IPS DF 6.9 (cell line): ENCODE results near the gene MARVELD3.

Source experiments
- DNase-seq: peaks from one replicate; pipeline ENCODE4 v3.0.0-alpha.2; 2013; ENCODE audit warnings: low read depth, low spot score
- H3K27ac ChIP-seq: one replicate; pipeline ENCODE4 v1.5.1; 2013; ENCODE audit warnings: low read length, control low read depth
- H3K27me3 ChIP-seq: 2 replicates; pipeline ENCODE4 v1.6.1; 2013; ENCODE audit warnings: mild to moderate bottlenecking, low read length; ENCODE audit not compliant: control insufficient read depth, insufficient read depth
- H3K36me3 ChIP-seq: 2 replicates; pipeline ENCODE4 v1.6.1; 2013; ENCODE audit warnings: low read length; ENCODE audit not compliant: control insufficient read depth, insufficient read depth
- H3K4me1 ChIP-seq: 2 replicates; pipeline ENCODE4 v1.6.1; 2013; ENCODE audit warnings: low read length; ENCODE audit not compliant: control insufficient read depth, insufficient read depth
- H3K4me3 ChIP-seq: 2 replicates; pipeline ENCODE4 v1.5.1; 2013; ENCODE audit warnings: mild to moderate bottlenecking, low read length
- H3K9me3 ChIP-seq: 2 replicates; pipeline ENCODE4 v1.6.1; 2013; ENCODE audit warnings: low read length, inconsistent platforms; ENCODE audit not compliant: control insufficient read depth, insufficient read depth
- WGBS: extraction: QIAGEN DNeasy Blood & Tissue Kit; methylation state at CpG from one replicate; pipeline ENCODE4 v1.1.7; 2013; ENCODE audit warnings: mixed read lengths, missing lambda C conversion rate; ENCODE audit not compliant: insufficient read length, insufficient coverage; 5-methylcytosine and 5-hydroxymethylcytosine counted together

Gene MARVELD3

DNA sequence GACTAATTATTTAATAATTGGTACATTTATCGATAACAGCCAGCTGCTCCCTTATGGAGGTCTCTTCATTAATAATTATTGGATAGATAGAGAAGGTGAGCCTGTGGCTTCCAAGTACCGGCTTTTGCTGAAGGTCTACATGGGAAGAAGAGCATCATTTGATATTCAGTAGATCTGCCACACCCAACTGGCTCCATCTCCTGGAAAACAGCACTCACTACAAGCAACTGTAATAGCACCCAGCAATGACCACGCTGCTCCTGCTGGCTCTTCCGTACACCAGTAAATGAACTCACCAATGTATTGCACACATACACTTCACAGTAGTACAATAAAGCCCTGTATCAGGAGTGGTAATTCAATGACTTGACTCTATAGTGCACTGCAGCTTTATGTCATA, 19.5 kb downstream of the MARVELD3 start:
- peak; percentile 20 for DNase-seq

DNA sequence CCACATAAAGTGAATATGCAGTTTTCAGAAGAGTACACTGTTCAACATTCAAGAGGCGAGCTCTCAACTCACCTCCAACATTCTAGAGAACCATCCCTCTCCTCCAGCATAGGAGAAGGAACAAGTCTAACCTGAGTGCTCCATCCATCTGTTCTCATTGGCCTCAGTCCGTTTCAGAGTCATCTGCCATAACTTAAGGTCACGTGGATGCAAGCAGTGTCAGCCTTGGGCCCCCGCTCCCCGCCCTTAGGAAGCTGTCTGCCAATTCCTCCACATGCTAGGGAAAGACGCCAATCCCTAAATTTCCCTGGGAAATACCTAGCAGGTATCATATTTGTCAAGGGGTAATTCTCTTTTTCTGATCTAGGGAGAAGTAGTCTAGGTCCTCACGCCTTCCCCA, 21.4 kb downstream of the MARVELD3 start:
- DNase-seq, result no peak
- H3K27me3 ChIP-seq, result no peaks in the 10 kb centered on the region
- no peak overlapping the region for H3K27ac ChIP-seq
- peaks cover 9% of the 10 kb centered on the region for H3K36me3 ChIP-seq
- H3K9me3 ChIP-seq, result no peaks in the 10 kb centered on the region
- H3K4me3 ChIP-seq, result no peak overlapping the region
- no CpG with 5 or more reads among the region's 7 CpGs for WGBS
- H3K4me1 ChIP-seq, result no peaks in the 10 kb centered on the region

More for the DNA sequence above, 19.5 kb downstream of the MARVELD3 start:
- Histone ChIP-seq H3K4me3 (no peak overlapping the region), H3K9me3 (no peaks in the 10 kb centered on the region), H3K27ac (no peak overlapping the region), H3K4me1 (no peaks in the 10 kb centered on the region), H3K27me3 (no peaks in the 10 kb centered on the region), H3K36me3 (peaks cover 9% of the 10 kb centered on the region)
- no CpG with 5 or more reads among the region's 4 CpGs for WGBS

DNA sequence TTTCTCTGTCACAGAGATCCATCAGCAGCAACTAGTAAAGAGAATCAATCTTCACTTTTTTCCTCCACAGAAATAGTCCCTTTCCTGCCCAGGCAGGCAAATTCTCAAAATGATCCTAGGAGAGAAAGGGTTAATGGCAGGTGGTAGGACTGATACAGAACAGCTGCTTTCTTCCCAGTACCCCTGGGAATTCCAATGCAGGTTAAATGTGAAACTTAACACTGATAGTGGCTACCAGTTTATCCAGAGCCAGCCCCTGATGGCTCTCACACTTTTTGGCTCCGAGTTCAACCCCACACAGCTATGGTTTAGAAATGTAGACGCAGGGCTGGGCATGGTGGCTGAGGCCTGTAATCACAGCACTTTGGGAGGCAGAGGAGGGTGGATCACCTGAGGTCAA, 22.2 kb downstream of the MARVELD3 start:
- no CpG with 5 or more reads among the region's 2 CpGs for WGBS
- Histone ChIP-seq H3K9me3 (no peaks in the 10 kb centered on the region), H3K4me3 (no peak overlapping the region), H3K4me1 (no peaks in the 10 kb centered on the region), H3K36me3 (peaks cover 12% of the 10 kb centered on the region), H3K27ac (no peak overlapping the region), H3K27me3 (no peaks in the 10 kb centered on the region)
- no peak for DNase-seq

DNA sequence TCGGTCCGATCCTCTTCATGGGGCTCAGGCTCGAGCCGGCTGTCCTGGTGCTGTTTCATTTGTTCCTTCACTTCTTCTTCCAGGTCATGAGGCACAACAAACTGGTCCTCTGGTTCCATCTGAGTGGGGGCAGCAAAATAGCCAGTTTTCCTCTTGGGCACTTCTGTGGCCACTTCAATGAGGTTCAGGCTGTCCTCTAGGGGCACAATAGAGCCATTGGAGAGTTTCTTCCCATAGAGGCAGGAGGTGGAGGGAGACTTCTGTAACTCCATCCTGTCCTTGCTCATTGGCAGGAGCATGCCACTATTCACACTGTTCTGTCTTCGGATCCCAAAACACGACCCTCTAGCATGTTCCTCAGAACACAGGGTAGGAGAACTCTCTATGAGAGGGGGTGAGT, 22.9 kb downstream of the MARVELD3 start:
- WGBS, result no CpG with 5 or more reads among the region's 6 CpGs
- no peaks in the 10 kb centered on the region for H3K9me3 ChIP-seq
- H3K27ac ChIP-seq, result no peak overlapping the region
- no peak overlapping the region for H3K4me3 ChIP-seq
- H3K36me3 ChIP-seq, result peaks cover 14% of the 10 kb centered on the region
- no peaks in the 10 kb centered on the region for H3K4me1 ChIP-seq
- DNase-seq, result peak; percentile 18
- H3K27me3 ChIP-seq, result no peaks in the 10 kb centered on the region

DNA sequence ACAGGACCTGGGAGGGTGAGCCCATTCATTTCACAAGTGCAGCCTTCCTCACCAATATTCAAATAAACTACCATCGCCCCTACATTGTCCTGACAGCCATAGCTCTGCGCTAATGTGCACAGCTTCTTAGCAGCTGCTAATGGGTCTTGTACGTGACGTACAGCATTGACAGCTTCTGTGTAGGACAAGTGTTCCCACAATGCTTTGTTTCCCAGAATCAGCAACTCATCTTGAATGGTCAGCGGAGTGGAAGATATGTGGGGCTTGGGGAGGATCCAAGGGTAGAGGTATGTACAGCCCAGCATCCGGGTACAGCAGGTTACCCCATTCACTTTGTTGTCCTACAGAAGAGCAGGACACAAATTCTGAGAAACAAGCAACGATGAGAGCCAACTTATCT, 23.7 kb downstream of the MARVELD3 start:
- Histone ChIP-seq H3K27ac (no peak overlapping the region), H3K36me3 (peaks cover 14% of the 10 kb centered on the region), H3K9me3 (no peaks in the 10 kb centered on the region), H3K4me3 (no peak overlapping the region), H3K4me1 (no peaks in the 10 kb centered on the region), H3K27me3 (no peaks in the 10 kb centered on the region)
- WGBS, result no CpG with 5 or more reads among the region's 7 CpGs
- no peak for DNase-seq

DNA sequence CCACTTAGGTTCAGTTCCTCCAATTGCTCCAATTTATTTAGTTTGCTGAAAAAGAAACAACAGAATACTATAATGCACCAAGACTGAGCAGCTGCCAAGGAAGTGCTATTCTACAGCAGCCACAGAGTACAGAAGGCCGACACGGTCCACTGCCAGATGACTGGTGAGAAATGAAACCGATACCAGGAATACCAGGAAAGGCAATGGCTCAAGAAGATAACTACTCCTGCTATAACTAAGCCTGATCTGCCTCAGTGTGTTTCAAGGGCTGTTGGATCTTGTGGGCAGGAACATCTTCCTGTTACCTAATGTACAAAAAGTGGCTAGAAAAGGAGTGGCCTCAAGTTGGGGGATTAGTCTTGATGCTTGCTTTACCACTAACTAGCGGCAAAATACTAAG, 32.8 kb downstream of the MARVELD3 start:
- peaks cover 12% of the 10 kb centered on the region; the same call in 1 of the 2 replicates for H3K36me3 ChIP-seq

DNA sequence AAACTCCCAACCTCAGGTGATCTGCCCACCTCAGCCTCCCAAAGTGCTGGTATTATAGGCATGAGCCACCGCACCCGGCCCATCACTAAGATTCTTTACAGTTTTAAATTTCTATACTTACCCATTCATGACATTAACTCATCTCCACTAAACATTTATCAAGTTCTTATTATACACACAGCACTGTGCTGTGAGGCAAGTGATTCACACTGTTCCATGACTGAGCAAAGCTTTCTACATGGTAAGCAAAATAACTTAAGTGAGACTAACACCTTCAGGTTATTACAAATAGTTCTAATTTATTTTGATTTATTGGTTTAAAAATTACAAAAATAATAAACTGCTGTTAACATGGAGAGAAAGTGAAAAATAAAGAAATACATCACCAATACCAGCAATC, 33.5 kb downstream of the MARVELD3 start:
- no peaks in the 10 kb centered on the region for H3K4me1 ChIP-seq
- peaks cover 14% of the 10 kb centered on the region; the same call in 1 of the 2 replicates for H3K36me3 ChIP-seq
- H3K9me3 ChIP-seq, result no peaks in the 10 kb centered on the region
- H3K27me3 ChIP-seq, result no peaks in the 10 kb centered on the region
- DNase-seq, result no peak
- no peak overlapping the region for H3K4me3 ChIP-seq
- no peak overlapping the region for H3K27ac ChIP-seq
- no CpG with 5 or more reads among the region's 2 CpGs for WGBS

More for the DNA sequence above, 32.8 kb downstream of the MARVELD3 start:
- no CpG with 5 or more reads among the region's 4 CpGs for WGBS
- no peaks in the 10 kb centered on the region for H3K4me1 ChIP-seq
- H3K4me3 ChIP-seq, result no peak overlapping the region
- no peaks in the 10 kb centered on the region for H3K27me3 ChIP-seq
- DNase-seq, result no peak
- H3K9me3 ChIP-seq, result no peaks in the 10 kb centered on the region
- no peak overlapping the region for H3K27ac ChIP-seq

DNA sequence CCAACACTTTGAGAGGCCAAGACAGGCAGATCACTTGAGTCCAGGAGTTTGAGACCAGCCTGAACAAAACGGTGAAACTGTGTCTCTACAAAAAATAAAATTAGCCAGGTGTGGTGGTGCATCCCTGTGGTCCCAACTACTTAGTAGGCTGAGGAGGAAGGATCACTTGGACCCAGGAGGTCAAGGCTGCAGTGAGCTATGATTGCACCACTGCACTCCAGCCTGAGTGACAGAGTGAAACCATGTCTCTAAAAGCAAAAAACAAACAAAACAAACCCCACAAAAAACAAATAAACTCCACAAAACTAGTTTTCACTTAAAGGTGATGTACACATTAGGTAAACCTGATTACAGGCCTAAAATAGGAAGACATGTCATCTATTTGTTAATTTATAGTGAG, 40.3 kb downstream of the MARVELD3 start:
- H3K27ac ChIP-seq, result no peak overlapping the region
- H3K36me3 ChIP-seq, result peaks cover 9% of the 10 kb centered on the region; the same call in 1 of the 2 replicates
- no peak for DNase-seq
- no peaks in the 10 kb centered on the region for H3K4me1 ChIP-seq
- H3K27me3 ChIP-seq, result no peaks in the 10 kb centered on the region
- H3K9me3 ChIP-seq, result no peaks in the 10 kb centered on the region
- H3K4me3 ChIP-seq, result no peak overlapping the region
- no CpG with 5 or more reads among the region's 1 CpG for WGBS

DNA sequence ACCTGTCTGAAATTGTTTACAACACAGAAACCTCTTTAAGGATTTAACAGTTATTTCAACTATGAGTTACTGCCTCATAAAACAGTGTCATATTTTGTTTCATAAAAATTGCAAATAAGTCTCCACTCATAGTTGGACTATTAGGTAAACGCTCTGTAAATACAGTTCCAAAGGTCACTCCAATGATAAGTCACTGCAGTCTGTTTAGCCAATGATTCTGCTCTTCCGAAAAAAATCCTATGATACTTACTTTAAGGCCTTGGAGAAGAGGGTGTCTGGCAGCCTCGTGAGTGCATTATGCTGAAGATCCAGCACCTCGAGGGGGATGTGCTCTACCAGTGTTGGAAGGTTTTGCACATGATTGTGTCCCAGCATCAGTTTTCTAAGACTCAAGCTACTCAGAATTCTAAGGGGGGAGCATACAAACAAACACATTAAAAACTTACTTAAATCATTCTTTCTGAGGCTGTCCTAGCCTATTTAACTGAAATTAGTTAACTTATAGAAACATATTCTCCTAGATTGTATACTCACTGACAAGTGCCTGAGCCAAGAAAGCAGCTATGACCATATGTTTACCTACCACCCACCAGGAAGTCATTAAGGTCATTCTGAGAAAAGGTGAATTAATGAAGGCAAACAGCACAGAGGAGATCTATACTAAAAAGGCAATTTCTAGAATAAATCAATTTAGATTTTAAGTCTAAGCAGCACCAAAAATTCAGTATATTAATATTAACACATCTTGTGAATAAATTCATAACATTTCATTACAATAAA, 41.1 kb downstream of the MARVELD3 start:
- WGBS, result no CpG with 5 or more reads among the region's 4 CpGs
- no peaks in the 10 kb centered on the region for H3K4me1 ChIP-seq
- no peaks in the 10 kb centered on the region for H3K9me3 ChIP-seq
- peaks cover 9% of the 10 kb centered on the region; the same call in 1 of the 2 replicates for H3K36me3 ChIP-seq
- no peak overlapping the region for H3K27ac ChIP-seq
- DNase-seq, result no peak
- H3K27me3 ChIP-seq, result no peaks in the 10 kb centered on the region
- no peak overlapping the region for H3K4me3 ChIP-seq

DNA sequence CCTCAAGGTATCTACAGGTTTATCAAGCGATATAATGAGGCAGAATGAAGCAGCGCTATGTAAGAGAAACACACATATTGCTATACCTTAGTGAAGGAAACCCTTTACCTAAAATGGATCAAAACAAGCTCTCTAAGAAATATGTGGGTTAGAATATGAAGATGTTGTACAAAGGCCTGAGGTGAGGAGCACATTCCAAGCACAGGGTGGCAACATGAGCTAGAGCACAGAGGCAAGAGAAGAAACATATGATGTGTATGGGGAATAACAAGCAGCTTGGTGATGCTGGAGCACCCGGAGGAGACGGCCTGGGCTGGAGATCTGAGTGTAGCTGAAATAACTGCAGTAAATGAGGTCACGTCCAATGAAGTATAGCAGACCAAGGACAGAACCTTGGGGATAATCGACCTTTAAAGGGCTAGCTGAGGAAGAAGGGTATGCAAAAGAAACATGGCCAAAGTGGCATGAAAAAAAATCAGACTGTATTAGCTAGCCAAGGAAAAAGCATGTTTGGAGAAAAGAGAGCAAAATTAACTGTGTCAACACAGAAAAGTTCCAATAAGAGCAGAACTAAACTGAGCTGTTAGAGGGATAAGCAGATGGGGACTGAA, 44.0 kb downstream of the MARVELD3 start:
- peaks cover 12% of the 10 kb centered on the region; the same call in 1 of the 2 replicates for H3K36me3 ChIP-seq
- H3K4me3 ChIP-seq, result no peak overlapping the region
- H3K27me3 ChIP-seq, result no peaks in the 10 kb centered on the region
- H3K4me1 ChIP-seq, result no peaks in the 10 kb centered on the region
- no CpG with 5 or more reads among the region's 6 CpGs for WGBS
- DNase-seq, result no peak
- no peak overlapping the region for H3K27ac ChIP-seq
- H3K9me3 ChIP-seq, result no peaks in the 10 kb centered on the region
